Bronchial epithelial cell (primary cell): ENCODE results near the gene WDTC1. TPM values are rescaled to one million over a fixed set of nuclear protein-coding genes. Genes with fewer than 3 reads are reported as not detected.
A peak's percentile ranks its signal among the peaks of the same experiment; 100 is the strongest.

Source experiments
- DNase-seq: peaks from one replicate; pipeline ENCODE4 v3.0.0-alpha.2; 2010; ENCODE audit warnings: low read depth
- FAIRE-seq: peaks from 2 replicates; lab custom pipeline; 2011; peaks lifted over from hg19 to GRCh38; lab: Jason Lieb, UNC
- H3K27me3 ChIP-seq: 2 replicates; pipeline ENCODE4 v1.5.1; 2011; ENCODE audit warnings: low read length; ENCODE audit not compliant: control insufficient read depth, insufficient read depth
- H3K36me3 ChIP-seq: 2 replicates; pipeline ENCODE4 v1.5.1; 2011; ENCODE audit warnings: low read length; ENCODE audit not compliant: control insufficient read depth, insufficient read depth
- H3K4me3 ChIP-seq: 2 replicates; pipeline ENCODE4 v1.5.1; 2011; ENCODE audit warnings: mild to moderate bottlenecking, low read depth, low read length, control low read depth
- CTCF ChIP-seq: IDR thresholded peaks from 2 replicates; pipeline ENCODE4 v1.5.1; 2011; ENCODE audit warnings: mild to moderate bottlenecking, moderate library complexity, low read length, control low read depth, inconsistent platforms; ENCODE audit not compliant: insufficient read depth, severe bottlenecking
- total RNA-seq: library from RNA; depleted of rRNA; stranded (reverse); fragments of >200 nt; gene quantifications from 2 replicates; pipeline ENCODE4 v1.2.1, GENCODE V29; 2014

The WDTC1 gene
- total RNA-seq, 1 donor from 2014 or later, result 13.4 TPM

GRCh38 chr1:27246194-27246593 is 11.8 kb downstream of the WDTC1 start:
- TF ChIP-seq CTCF, result no peak
- FAIRE-seq (no peak), DNase-seq (no peak)
- Histone ChIP-seq H3K36me3 (no peaks in the 10 kb centered on the region), H3K27me3 (no peaks in the 10 kb centered on the region), H3K4me3 (no peak overlapping the region)

- H3K27me3 ChIP-seq, result no peaks in the 10 kb centered on the region
- DNase-seq, result no peak
- FAIRE-seq, result no peak
- no peak overlapping the region for H3K4me3 ChIP-seq
- TF ChIP-seq CTCF, result no peak
- H3K36me3 ChIP-seq, result no peaks in the 10 kb centered on the region
Observed at GRCh38 chr1:27253596-27253995, 19.2 kb downstream of the WDTC1 start.

- DNase-seq (no peak), FAIRE-seq (no peak)
- Histone ChIP-seq H3K4me3 (no peak overlapping the region), H3K27me3 (no peaks in the 10 kb centered on the region), H3K36me3 (no peaks in the 10 kb centered on the region)
- TF ChIP-seq CTCF, result no peak
Observed at GRCh38 chr1:27255136-27255535, 20.7 kb downstream of the WDTC1 start.

- no peak for TF ChIP-seq CTCF
- Histone ChIP-seq H3K27me3 (no peaks in the 10 kb centered on the region), H3K4me3 (no peak overlapping the region), H3K36me3 (no peaks in the 10 kb centered on the region)
- DNase-seq, result peak; percentile 21
- no peak for FAIRE-seq
Observed at GRCh38 chr1:27257155-27257554, 22.7 kb downstream of the WDTC1 start.

- Histone ChIP-seq H3K36me3 (peaks cover 3% of the 10 kb centered on the region), H3K4me3 (no peak overlapping the region), H3K27me3 (no peaks in the 10 kb centered on the region)
- FAIRE-seq (no peak), DNase-seq (no peak)
- TF ChIP-seq CTCF, result no peak
Observed at GRCh38 chr1:27258598-27258997, 24.2 kb downstream of the WDTC1 start.

- no peak for FAIRE-seq
- Histone ChIP-seq H3K4me3 (no peak overlapping the region), H3K27me3 (no peaks in the 10 kb centered on the region), H3K36me3 (peaks cover 3% of the 10 kb centered on the region)
- no peak for DNase-seq
- TF ChIP-seq CTCF, result no peak
Observed at GRCh38 chr1:27267153-27267552, 32.7 kb downstream of the WDTC1 start.
